ENCODE measurements around the gene XYLT1.

Gene XYLT1

DNA sequence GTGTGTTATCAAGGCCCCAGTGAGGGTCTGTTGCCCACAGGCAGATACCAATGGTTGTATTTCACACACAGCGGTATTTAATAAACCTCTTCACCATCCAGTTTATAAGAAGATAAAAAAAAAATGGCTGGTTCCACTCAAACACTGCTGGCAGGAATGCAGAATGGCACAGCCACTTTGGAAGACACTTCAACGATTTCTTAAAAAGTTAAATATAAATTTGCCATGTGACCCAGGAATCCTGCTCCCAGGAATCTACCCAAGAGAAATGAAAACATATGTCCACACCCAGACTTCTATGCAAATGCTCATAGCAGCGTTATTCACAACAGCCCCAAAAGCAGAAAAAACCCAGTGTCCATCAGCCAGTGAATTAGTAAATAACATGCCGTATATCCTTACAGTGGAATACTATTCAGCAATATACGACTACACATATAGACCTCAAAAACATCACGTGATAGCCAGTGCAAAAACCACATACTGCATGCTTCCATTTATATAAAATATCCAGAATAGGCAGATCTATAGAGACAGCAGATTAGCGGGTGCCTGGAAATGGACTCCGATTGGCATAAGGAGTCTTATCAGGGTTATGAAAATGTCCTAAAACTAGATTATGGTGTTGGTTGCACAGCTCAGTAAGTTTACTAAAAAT lies 38.7 kb downstream of the XYLT1 start:
- H3K4me3 ChIP-seq (ENCODE audit: low read length): no peak overlapping the region
- peak; percentile 48 for DNase-seq (ENCODE audit: low read depth)
- TF ChIP-seq, protein P1, sequence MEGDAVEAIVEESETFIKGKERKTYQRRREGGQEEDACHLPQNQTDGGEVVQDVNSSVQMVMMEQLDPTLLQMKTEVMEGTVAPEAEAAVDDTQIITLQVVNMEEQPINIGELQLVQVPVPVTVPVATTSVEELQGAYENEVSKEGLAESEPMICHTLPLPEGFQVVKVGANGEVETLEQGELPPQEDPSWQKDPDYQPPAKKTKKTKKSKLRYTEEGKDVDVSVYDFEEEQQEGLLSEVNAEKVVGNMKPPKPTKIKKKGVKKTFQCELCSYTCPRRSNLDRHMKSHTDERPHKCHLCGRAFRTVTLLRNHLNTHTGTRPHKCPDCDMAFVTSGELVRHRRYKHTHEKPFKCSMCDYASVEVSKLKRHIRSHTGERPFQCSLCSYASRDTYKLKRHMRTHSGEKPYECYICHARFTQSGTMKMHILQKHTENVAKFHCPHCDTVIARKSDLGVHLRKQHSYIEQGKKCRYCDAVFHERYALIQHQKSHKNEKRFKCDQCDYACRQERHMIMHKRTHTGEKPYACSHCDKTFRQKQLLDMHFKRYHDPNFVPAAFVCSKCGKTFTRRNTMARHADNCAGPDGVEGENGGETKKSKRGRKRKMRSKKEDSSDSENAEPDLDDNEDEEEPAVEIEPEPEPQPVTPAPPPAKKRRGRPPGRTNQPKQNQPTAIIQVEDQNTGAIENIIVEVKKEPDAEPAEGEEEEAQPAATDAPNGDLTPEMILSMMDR (conservative IDR thresholded peaks at IDR 0.05; ENCODE audit: low read length): peak; percentile 46

GRCh38 chr16:17431012-17431411 lies 39.7 kb downstream of the XYLT1 start:
- DNase-seq (ENCODE audit: low read depth): peak; percentile 34
- no peak overlapping the region for H3K4me3 ChIP-seq (ENCODE audit: low read length)
- TF ChIP-seq, protein P1 (conservative IDR thresholded peaks at IDR 0.05; ENCODE audit: low read length): no peak

DNA sequence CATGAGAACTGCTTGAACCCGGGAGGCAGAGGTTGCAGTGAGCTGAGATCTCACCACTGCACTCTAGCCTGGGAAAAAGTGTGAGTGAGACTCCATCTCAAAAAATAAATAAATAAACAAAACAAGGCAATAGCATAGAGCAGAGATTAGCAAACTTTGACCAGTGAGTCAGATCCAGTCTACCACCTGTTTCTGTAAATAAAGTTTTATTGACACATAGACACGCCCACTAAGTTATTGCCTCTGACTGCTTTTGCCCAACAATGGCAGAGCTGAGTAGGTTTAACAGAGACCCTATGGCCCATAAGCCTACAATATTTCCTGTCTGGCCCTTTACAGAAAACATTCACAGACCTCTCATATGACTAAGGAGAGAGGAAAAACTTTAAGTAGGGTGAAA lies 44.3 kb downstream of the XYLT1 start:
- no peak for DNase-seq (ENCODE audit: low read depth)
- TF ChIP-seq, protein P1 (conservative IDR thresholded peaks at IDR 0.05; ENCODE audit: low read length): no peak
- H3K4me3 ChIP-seq (ENCODE audit: low read length): no peak overlapping the region

GRCh38 chr16:17424771-17425170 lies 46.0 kb downstream of the XYLT1 start:
- DNase-seq (ENCODE audit: low read depth): no peak
- TF ChIP-seq, protein P1 (conservative IDR thresholded peaks at IDR 0.05; ENCODE audit: low read length): no peak

DNA sequence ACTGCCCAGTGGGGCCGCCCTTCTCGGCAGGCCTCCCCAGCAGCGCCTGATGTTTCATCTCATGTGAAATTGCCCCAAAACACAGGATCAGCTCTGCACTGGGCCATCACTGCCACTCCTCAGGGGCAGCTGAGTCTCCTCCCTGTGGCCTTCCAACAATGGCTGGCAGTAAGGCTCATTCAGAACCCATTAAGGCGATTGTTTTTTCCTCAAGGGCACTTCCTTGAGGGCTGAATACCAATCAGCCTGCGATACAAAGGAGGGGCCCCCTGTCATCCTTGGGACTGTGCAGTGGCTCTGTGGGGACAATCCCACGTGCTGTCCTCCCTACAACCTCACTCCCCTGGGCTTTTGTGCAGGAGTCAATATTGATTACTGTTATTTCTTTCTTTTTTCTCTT lies 47.5 kb downstream of the XYLT1 start:
- TF ChIP-seq, protein P1 (conservative IDR thresholded peaks at IDR 0.05; ENCODE audit: low read length): no peak
- no peak for DNase-seq (ENCODE audit: low read depth)
- H3K4me3 ChIP-seq (ENCODE audit: low read length): no peak overlapping the region

More at GRCh38 chr16:17424771-17425170, 46.0 kb downstream of the XYLT1 start:
- H3K4me3 ChIP-seq (ENCODE audit: low read length): no peak overlapping the region

GRCh38 chr16:17420816-17421215 lies 49.9 kb downstream of the XYLT1 start:
- TF ChIP-seq, protein P1 (conservative IDR thresholded peaks at IDR 0.05; ENCODE audit: low read length): no peak
- peak; percentile 34 for DNase-seq (ENCODE audit: low read depth)

GRCh38 chr16:17419266-17419665 lies 51.5 kb downstream of the XYLT1 start:
- DNase-seq (ENCODE audit: low read depth): no peak
- no peak overlapping the region for H3K4me3 ChIP-seq (ENCODE audit: low read length)
- TF ChIP-seq, protein P1 (conservative IDR thresholded peaks at IDR 0.05; ENCODE audit: low read length): no peak

More at GRCh38 chr16:17420816-17421215, 49.9 kb downstream of the XYLT1 start:
- H3K4me3 ChIP-seq (ENCODE audit: low read length): no peak overlapping the region
